Middle frontal gyrus (tissue), 1 donor: ENCODE results near the gene RHBDL2.
"Not testable (repeated sequence)": the region's sequence is repeated elsewhere in the genome, so short reads cannot be mapped to it uniquely, and the experiment has no call there.

Source experiments
- DNase-seq: peaks from one replicate; pipeline ENCODE4 v3.0.0-alpha.2; 2015; ENCODE audit warnings: low spot score; ENCODE audit errors: extremely low spot score

The RHBDL2 gene

DNA sequence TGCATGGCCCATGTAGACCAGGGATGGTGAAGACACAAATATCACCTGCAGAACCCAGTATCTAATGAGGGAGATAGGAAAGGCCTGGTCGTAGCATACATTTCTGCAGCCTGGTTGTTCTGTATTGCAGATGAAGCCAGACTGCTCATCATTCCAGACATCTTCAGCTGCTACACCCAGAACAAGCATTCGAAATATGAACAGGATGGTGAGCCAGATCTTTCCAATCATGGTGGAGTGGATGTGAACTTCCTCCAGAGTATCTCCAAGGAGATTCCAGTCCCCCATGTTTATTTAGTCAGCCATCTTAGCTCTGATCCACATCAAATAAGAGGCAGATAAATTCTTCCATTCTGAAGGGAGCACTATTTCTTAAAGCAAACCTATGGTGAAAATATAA lies 65.8 kb downstream of the RHBDL2 start:
- DNase-seq: no peak

DNA sequence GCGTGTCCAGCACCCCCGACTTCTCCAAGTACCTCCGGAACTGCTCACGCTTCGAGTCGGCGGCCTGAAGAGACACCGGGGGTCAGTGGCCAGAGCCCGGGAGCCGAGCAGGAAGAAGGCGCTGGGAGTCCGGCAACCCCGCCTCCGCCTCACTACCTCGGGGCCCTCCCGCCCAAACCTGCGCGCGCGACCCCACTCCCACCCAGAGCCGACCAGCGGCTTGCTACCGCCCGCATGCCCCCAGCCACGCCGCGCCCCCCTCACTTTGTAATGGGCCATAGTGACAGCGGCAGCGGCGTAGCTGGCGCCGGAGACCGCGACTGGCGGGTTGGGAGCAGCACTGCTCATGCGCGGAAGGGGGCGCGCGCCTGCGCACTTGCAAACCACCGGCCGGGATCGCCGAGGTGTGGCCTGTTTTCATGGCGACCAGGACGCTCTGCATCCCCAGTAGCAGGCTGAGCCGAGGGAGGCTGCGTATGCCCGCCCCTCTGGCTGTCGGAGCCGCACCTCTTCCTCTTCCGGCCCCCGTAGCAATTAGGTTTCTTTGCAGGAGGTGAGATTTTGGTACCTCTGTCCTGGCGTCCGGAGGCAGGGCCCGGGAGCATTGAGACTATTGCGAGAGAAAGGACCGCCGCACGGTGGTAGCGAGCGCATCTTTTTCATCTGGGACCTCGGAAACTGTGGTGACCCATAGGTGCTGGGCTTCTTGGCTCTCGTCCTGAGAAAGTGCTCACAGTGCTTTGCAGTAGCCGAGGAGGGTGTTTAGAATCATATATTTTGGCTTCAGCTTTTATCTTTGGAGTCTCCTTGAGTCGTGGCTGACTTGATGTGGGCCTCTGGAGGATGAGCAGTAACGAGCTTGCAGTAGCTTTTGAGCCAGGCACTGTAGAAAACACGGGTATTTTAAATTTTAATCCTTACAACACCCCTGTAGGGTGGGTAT lies 68.3 kb downstream of the RHBDL2 start, which contains the start of gene MYCBP:
MYCBP (minus strand) TSS at position 322 of the 943 bp plus-strand sequence; CDS start at position 279, 43 bp downstream.
- DNase-seq: peak; percentile 89

DNA sequence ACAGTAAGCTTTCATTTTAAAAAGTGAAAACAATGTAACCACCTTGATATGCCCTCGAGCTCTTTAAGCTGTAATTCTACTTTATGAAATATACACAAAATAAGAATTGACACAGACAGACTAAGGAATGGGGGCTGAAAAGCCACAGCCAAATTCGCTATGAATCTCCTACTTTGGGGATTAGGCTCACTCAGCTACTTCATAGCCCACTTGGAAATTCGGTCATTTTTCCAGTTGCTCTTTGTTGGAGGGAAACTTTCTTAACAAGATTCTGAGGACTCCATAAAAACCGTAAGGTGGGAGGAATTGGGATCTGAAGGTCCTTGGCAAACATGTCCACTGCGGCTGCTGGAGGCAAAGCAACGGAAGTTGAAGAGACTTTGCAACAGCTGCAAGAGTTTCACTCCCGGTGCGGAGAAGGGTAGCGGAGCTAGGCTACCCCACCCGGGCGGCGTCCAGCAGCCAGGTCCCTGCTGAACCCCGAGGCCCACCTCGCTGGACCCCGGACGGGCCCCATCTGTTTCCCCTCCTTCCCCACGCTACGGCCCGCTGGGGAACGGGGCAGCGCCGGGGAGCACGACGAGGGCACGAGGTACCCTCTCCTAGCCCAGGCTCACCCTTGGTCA lies 69.1 kb downstream of the RHBDL2 start:
- DNase-seq: no peak

DNA sequence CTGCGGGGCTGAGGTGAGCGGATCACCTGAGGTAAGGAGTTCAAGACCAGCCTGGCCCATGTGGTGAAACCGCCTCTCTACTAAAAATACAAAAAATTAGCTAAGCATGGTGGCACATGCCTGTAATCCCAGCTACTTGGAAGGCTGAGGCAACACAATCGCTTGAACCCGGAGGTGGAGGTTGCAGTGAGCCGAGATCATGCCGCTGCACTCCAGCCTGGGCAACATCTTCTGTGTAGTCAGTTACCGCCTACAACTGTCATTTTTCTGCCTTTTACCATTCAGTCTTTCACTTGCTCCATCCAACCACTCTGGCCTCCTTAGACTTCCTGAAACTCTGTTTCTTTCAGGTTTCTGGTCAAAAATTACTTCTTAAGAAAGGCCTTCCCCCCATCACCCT lies 70.6 kb downstream of the RHBDL2 start:
- no peak for DNase-seq

DNA sequence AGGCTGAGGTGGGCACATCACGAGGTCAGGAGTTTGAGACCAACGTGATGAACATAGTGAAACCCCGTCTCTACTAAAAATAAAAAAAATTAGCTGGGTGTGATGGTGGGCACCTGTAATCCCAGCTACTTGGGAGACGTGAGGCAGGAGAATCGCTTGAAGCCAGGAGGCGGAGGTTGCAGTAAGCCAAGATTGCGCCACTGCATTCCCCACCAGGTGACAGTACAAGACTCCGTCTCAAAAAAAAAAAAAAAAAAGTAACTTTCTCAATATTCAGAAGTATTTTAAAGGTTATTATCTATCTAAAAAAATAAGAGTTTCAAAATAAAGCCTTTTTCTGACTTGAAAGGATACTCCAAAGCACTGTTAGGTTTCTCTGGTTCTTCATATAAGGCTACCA lies 74.4 kb downstream of the RHBDL2 start:
- DNase-seq: no peak

DNA sequence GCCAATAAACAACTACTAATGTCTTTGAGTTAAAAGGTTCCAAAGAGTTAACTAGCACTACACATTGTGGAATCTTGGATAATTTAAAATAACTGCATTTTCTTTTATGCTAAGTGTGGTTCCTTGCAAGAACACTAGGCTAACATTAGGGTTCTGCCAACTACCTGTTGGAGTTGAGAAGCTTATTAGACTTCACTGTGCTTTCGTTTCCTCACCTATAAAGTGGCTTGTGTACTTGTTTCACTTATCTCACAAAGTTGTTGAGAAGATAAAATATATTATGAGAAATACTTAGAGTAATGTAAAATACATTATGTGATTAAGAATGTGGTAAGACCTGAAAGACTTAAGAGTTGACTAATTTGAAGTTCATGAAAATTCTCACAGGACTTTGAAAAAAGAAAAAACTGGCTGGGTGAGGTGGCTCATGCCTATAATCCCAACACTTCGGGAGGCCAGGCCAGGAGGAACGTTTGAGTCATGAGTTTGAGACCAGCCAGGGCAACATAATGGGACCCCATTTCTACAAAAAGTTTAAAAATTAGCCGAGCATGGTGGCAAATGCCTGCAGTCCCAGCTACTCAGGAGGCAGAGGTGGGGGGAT lies 76.4 kb downstream of the RHBDL2 start:
- no peak for DNase-seq

DNA sequence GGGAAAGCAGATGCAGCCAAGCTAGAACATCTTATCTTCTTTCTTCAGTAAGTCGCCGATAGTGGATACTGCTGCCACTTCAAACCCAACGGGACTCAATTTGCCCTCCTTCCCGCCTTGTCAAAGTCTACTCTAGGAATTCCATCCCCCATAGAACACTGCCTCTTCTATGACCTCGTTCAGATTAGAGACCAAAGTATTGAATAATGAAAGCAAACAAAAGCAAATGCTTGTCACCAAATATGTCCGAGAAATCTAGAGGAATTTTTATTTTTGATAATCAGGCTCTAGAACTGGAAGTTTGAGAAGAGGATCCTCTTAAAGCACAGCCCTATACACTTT lies 81.2 kb downstream of the RHBDL2 start:
- no peak for DNase-seq

DNA sequence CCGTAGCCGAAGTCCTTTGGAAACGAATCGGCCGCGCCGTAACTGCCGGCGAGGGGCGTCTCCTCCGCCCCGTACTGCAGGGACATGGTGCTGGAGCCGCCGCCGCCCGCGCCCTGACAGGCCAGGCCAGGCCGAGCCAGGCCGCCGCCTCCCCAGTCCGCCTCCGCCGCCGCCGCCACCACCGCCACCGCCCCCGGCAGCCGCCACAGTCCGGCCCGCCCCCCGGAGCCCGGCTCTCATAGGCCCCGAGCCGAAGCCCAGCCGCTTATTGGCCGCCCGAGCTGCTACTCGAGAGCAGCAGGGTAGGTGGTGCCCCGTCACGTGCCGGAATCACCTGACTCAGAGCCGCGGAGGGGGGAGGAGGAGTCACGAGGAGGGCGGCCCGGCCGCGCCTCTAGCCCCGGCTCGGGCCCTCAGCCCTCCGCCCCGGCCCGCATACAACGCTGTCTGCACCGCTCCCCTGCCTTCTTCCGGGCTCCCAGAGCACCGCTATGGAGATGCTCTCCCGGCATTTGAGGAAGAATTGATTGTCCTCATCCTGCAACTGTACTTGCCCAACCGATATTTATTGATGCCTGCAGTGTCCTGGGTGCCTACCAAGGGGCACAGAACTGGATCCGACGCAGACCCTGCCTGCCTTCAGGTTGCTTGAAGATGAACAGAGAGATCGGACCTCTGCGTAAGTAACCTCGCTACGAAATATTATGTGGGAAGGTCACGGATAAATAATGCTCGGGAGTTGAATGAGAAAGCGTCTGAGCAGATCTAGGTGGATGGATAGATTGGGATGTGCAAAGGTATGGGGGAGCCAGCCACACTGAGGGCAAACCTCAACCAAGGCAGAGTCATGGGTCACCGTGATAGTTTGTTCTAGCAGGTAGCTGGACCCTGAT lies 81.8 kb downstream of the RHBDL2 start, which contains the start of gene RRAGC:
RRAGC (minus strand) TSS at position 212 of the 893 bp plus-strand sequence; CDS start at position 86, 126 bp downstream.
- peak; percentile 94 for DNase-seq

DNA sequence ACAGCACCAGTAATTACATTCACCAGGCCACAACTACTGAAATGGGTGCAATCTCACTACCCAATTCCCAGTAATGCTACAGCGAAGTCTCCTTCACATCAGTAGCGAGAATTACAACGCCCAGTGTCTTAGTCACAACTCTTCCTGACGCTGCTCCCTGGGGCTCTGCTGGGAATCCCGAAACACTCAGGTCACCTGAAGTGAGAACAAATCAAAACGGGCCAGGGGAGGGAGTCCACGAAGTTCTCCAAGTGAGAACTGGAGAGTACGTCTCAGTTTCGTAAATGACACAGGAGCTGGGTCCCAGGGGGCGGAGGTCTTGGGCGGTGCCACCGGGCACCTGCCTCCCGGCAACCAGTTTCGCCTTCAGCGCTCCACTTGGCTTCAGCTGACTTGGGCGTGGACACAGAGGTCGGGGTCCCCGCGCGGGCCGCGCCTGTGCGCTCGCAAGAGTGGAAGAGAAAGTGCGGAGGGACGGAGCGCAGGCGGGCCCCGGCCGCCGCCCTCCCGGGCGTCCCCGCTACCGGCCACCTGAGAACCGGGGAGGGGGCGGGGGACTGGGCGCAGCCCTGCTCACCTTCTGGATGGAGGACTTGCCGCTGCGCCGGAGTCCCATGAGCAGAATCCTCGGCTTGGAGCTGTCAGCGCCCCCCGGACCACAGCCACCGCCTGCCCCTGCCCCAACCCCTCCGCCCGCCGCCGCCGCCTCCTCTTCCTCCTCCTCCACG lies 82.6 kb downstream of the RHBDL2 start:
- no peak for DNase-seq

DNA sequence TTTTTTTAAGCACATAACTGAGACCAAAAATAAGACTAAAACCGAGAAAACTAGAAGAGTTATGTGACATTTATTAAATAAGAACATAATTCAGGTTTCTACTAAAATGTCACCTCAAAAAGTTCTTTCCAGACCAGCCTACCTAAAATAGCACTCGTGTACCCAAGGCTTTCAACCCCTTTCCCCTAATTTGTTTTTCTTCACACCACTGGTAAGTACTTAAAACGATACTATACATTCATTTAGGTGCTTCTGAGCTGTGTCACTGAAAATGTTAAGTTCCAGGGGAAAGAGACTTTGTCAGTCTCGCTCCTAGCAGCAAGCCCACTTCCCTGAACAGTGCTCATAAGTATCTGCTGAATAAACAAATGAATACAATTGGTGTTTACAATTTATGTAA lies 88.8 kb downstream of the RHBDL2 start:
- no peak for DNase-seq

DNA sequence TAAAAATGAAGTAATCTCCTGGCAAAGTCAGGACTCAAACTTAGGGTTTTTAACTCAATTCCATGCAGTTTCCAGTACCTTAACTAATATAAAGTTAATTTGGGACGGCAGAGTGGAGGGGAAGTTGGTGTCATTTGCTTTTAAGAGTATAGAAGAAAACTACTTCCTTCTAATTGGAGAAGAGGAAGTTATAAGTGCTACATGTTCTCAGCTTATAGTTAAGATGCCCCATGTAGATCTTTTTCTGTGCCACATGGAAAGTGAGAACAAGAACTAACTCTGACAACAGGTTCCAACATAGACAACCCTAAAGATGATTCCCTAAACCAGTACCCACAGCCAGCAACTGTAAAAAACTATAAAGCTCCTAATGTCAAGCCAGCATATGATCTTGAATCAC lies 93.6 kb downstream of the RHBDL2 start:
- no peak for DNase-seq

DNA sequence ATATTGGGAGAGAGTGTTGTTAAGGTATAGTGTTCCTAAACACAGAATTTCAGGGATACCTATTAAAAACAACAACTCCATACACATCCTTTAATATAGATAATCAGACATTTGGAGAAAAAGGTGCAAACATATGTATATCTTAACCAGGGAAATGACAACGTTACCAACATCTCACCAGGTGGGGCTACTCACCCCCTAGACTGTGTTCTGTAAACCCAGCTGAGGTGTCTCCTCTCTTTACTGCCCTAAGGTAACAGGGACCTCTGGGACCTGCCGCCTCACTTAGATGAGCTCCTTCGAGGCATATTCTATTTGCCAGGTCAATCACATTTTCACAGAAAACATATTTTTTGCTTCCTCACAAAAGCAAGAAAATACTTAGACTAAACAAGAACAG lies 95.4 kb downstream of the RHBDL2 start:
- DNase-seq: no peak

DNA sequence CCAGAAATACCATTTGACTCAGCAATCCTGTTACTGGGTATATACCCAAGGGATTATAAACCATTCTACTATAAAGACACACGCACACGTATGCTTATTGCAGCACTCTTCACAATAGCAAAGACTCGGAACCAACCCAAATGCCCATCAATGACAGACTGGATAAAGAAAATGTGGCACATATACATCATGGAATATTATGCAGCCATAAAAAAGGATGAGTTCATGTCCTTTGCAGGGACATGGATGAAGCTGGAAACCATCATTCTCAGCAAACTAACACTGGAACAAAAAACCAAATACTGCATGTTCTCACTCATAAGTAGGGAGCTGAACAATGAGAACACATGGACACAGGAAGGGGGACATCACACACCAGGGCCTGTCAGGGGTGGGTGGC lies 96.5 kb downstream of the RHBDL2 start:
- DNase-seq: not testable (repeated sequence)

DNA sequence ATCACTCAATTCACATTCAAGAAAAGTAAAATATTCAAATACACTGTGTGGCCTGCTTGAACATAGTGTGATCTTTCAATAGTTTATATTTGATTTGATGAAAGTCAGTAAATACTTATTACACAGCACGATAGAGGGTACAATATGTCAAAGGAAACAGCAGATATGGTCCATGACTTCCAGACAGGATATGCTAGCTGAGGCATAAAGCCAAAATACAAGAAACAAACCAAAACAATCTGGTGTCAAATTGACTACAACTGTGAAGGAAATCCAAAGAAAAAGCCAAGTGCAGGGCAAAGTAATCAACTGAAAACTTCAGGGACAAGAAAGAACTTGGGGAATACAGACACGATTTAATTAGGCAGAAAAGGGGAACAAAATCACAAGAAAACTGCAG lies 101.3 kb downstream of the RHBDL2 start:
- DNase-seq: no peak

DNA sequence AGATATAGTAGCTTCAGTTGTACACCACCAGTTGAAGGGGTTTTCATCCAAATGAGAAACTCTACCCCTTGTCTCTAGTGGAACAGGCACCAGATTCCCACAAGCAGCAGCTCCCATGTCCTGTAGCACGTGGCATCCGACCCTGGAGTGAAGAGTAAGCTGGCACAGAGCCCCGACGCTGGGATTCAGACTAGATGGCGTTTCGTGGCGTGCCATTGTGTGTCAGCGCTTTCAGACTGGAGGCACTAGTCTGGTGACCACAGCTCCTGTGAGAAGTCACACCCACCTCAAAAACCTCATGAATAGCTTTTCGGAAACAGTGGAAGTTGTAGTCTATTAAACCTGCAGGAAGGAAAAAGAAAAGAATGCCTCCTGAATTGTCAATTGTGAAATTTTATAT lies 102.3 kb downstream of the RHBDL2 start:
- no peak for DNase-seq

DNA sequence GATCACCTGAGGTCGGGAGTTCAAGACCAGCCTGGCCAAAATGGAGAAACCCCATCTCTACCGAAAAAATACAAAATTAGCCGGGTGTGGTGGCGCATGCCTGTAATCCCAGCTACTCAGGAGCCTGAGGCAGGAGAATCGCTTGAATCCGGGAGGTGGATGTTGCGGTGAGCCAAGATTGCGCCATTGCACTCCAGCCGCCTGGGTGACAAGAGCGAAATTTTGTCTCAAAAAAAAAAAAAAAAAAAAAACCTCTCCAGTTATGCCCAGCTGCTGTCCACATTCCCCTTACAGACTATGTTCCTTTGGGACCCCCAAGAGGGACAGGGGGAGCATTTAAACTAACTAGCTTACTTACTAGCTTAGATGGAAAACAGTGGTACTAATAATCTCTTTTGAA lies 105.3 kb downstream of the RHBDL2 start:
- DNase-seq: not testable (repeated sequence)
